Mesangial cell (primary cell): ENCODE results near the gene ATXN3L. TPM values are rescaled to one million over a fixed set of nuclear protein-coding genes. Genes with fewer than 3 reads are reported as not detected.

Experiments
- total RNA-seq: library from RNA; depleted of rRNA; stranded (reverse); fragments of >200 nt; gene quantifications from 2 replicates; pipeline ENCODE4 v1.2.3, GENCODE V29; 2015

ATXN3L gene
- not detected in 2 replicates for total RNA-seq

DNA sequence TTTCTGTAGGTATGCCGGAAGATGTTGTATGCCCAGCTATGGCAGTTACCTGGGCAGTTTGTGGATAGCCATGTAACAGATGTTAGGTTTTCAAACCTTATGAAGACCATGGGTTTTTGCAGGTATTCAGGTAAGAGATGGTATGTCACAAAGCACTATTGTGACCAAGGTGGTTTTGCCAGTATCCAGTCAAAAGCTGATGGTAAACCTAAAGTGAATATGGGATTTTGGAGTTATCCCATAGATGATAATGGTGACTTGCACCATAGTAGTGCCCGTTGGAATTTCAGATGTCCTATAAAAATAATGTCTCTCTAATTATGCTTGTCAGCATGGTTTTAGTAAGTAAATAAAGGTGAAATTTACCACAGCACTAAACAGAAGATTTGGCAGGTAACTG lies at the start of gene ATXN3L:
Gene ATXN3L, minus strand, starts transcription at position 101 of the 400 bp plus-strand sequence. CDS start 119 bp downstream, outside the sequence.

Other genes with a start within 250 kb of the ATXN3L start
- gene EGFL6, start 249.5 kb upstream of the ATXN3L start, total RNA-seq: under 0.01 TPM in 1 of 2 replicates, not detected in the other